Fibroblast of skin of right biceps (primary cell): ENCODE measurements around the gene SP140L.
"Not testable (repeated sequence)": the region's sequence is repeated elsewhere in the genome, so short reads cannot be mapped to it uniquely, and the experiment has no call there.

Experiments
- DNase-seq: peaks from one replicate; pipeline ENCODE4 v3.0.0-alpha.2; 2013

Gene SP140L

GRCh38 chr2:230324503-230324902, 2.5 kb upstream of the SP140L start:
- no peak for DNase-seq

- no peak for DNase-seq
These were observed 1.4 kb upstream of the SP140L start for GRCh38 chr2:230325316-230326243.

- DNase-seq: no peak
These were observed 593 bp downstream of the SP140L start for GRCh38 chr2:230327418-230328154.

- DNase-seq: no peak
These were observed 1.1 kb downstream of the SP140L start for GRCh38 chr2:230328155-230328458.

- DNase-seq: no peak
These were observed 3.1 kb downstream of the SP140L start for GRCh38 chr2:230329946-230330605.

GRCh38 chr2:230330725-230331124, 3.7 kb downstream of the SP140L start:
- DNase-seq: no peak

GRCh38 chr2:230335461-230335863, 8.5 kb downstream of the SP140L start:
- DNase-seq: no peak

GRCh38 chr2:230335864-230336506, 9.0 kb downstream of the SP140L start:
- no peak for DNase-seq

GRCh38 chr2:230341936-230342528, 15.0 kb downstream of the SP140L start:
- DNase-seq: not testable (repeated sequence)

GRCh38 chr2:230343041-230343624, 16.1 kb downstream of the SP140L start:
- DNase-seq: not testable (repeated sequence)

GRCh38 chr2:230343747-230344146, 16.8 kb downstream of the SP140L start:
- DNase-seq: peak; percentile 42

GRCh38 chr2:230346465-230346864, 19.5 kb downstream of the SP140L start:
- no peak for DNase-seq

- DNase-seq: no peak
These were observed 20.0 kb downstream of the SP140L start for GRCh38 chr2:230346921-230347533.

- peak; percentile 14 for DNase-seq
These were observed 20.8 kb downstream of the SP140L start for GRCh38 chr2:230347659-230348305.

- no peak for DNase-seq
These were observed 21.8 kb downstream of the SP140L start for GRCh38 chr2:230348787-230349186.

- DNase-seq: peak; percentile 6
These were observed 29.1 kb downstream of the SP140L start for GRCh38 chr2:230356084-230356483.

GRCh38 chr2:230358305-230358704, 31.3 kb downstream of the SP140L start:
- DNase-seq: peak; percentile 46

- no peak for DNase-seq
These were observed 33.0 kb downstream of the SP140L start for GRCh38 chr2:230360028-230360427.

GRCh38 chr2:230362030-230362691, 35.2 kb downstream of the SP140L start:
- no peak for DNase-seq

- no peak for DNase-seq
These were observed 55.1 kb downstream of the SP140L start for GRCh38 chr2:230382108-230382507.

- DNase-seq: no peak
These were observed 56.5 kb downstream of the SP140L start for GRCh38 chr2:230383453-230383852.
